Ammon's horn (tissue), 1 donor: ENCODE results near the gene SPHK2.
"Not testable (repeated sequence)": the region's sequence is repeated elsewhere in the genome, so short reads cannot be mapped to it uniquely, and the experiment has no call there.

Experiments
- DNase-seq: peaks from one replicate; pipeline ENCODE4 v3.0.0-alpha.2; 2016; ENCODE audit warnings: low spot score

SPHK2 gene

GRCh38 chr19:48660852-48661710, 41.8 kb downstream of the SPHK2 start:
- DNase-seq = peak; percentile 90

DNA sequence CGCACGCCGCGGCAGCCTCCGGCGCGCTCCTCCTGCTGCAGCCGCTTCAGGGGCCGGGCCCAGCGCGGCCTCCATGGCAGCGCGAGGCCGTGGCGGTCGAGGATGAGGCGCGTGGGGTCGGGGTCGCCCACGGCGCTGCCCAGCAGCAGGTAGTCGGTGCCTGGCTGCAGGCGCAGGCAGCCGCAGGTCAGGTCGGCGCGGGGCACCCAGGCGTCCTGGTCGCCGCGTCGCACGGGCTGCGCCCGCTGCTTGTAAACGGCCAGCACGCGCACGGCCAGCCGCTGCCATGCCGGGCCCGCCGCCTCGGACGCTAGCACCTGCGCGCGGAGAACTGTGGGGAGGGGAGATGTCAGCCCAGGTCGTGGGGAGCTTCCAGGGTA, 42.4 kb downstream of the SPHK2 start:
- no peak for DNase-seq

GRCh38 chr19:48663667-48664066, 44.4 kb downstream of the SPHK2 start:
- no peak for DNase-seq

- no peak for DNase-seq
These were observed 45.2 kb downstream of the SPHK2 start for GRCh38 chr19:48664476-48664875.

DNA sequence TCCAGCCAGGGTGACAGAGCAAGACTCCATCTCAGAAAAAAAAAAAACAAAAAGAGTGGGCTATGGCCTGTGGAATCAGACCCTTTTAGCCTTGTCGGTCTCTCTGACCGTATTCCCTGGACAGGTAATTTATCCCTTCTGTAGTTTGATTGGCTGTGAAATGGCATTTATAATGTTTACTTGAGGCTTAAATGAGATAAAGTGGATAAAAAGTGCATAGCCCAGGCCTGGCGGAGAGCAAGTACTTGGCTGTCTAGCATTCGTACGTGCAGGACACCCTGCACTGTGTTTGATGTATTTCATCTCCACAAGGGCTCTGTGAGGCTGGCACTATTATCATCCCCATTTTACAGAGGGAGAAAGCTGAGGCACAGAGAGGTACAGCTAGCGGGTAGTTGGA, 46.5 kb downstream of the SPHK2 start:
- no peak for DNase-seq

- no peak for DNase-seq
These were observed 49.0 kb downstream of the SPHK2 start for GRCh38 chr19:48668332-48668731.

DNA sequence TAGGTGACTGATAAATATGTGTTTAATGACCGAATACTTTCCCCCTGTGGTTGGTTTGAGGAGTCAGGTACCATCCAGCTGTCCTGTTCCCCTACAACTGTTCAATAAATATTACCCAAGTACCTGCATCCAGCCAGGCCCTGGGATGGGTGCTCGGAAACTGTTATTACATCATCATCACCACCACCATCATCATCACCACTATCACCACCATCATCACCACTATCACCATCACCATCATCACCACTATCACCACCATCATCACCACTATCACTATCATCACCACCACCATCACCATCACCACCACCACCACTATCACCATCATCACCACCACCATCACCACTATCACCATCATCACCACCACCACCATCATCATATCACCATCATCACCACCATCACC, 49.5 kb downstream of the SPHK2 start:
- DNase-seq = no peak

- DNase-seq = no peak
These were observed 50.8 kb downstream of the SPHK2 start for GRCh38 chr19:48669903-48670668.

DNA sequence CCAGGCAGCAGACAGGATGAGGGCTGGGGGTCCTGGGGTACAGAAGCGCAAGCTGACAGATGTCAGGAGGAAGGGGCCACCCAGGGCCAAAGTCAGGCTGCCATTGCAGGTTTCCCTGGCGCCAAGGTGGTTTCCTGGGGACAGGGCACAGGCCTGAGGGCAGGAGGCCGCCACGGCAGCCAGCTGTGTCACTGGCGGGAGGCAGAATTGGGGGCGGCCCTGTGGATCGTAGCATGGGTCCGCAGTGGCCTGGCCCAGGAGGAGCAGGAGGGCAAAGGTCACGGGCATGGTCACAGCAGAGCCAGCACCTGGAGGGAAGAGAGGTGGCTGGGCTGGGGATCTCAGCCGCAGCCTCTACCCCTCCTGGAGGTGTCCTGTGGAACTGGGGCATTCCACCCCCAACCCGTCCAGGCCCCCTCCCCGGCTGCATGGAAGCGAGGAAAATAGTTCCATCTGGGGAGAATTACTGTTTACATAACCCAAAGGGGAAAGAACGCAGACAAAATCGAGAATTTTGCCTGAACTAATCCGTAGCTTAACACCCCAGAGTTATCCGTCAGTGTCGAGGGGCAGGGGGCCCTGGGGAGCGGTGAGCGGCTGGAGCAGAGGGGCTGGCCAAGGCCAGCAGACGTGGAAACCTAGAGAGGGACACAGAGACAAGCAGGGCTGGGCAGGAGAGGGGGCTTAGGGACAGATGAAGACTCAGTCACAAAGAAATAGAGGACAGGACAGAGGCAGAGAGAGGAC, 51.6 kb downstream of the SPHK2 start:
- no peak for DNase-seq

- DNase-seq = no peak
These were observed 52.2 kb downstream of the SPHK2 start for GRCh38 chr19:48671446-48671995.

DNA sequence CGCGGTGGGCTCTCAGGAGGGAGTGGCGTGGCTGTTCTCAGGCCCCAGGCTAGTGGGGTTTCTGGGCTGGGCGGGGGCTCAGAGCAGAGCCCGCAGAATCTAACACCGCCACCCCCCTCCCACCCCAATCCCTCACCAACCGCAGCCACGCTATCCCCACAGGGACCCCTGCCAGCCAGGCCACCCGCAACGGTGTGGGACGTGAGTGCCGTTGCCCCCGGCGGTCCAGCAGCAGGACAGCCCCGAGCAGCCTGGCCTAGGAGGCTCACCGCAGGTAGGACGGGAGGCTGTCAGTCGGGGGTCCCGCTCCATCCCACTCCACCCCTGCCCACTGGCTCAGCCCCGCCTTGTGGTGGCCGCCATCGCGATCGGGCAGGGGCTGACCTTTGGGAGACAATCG, 53.7 kb downstream of the SPHK2 start, which contains the start of gene NTN5:
Gene NTN5 (minus strand): TSS at position 24 of the 400 bp plus-strand sequence. CDS start 2,031 bp downstream, outside the sequence.
- no peak for DNase-seq

DNA sequence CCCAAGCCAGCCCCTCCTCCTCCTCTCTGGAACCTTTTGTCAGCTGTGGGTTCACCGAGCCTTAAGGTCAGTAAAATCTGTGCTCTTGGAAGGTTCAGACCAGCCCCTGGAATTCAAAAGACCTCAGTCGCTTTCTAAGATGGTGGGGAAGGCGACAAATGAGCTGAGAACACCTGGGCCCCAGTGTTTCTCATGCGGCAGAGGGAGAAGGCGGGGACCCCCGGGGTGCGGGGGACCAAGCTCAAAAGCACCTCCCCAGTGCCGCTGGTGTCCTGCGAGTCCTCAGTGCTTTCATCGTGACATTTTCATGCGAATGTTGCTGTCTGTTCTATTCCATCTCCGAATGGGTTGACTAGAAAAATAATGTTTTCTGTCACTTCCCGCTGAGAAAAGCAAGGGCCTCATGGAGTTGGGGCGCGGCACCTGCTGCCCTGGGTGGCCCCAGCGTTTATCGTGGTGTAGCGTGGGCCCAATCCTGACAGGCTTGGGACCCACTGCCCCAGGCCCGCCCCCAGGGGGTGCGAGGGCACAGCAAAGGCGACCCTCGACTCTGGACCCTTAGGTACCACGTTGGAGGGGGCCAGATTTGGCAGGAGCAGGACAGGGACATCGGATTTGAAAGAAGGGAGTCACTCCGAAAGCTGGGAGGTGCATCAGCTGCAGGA, 54.3 kb downstream of the SPHK2 start:
- DNase-seq = no peak

GRCh38 chr19:48674216-48674809, 55.0 kb downstream of the SPHK2 start:
- DNase-seq = no peak

DNA sequence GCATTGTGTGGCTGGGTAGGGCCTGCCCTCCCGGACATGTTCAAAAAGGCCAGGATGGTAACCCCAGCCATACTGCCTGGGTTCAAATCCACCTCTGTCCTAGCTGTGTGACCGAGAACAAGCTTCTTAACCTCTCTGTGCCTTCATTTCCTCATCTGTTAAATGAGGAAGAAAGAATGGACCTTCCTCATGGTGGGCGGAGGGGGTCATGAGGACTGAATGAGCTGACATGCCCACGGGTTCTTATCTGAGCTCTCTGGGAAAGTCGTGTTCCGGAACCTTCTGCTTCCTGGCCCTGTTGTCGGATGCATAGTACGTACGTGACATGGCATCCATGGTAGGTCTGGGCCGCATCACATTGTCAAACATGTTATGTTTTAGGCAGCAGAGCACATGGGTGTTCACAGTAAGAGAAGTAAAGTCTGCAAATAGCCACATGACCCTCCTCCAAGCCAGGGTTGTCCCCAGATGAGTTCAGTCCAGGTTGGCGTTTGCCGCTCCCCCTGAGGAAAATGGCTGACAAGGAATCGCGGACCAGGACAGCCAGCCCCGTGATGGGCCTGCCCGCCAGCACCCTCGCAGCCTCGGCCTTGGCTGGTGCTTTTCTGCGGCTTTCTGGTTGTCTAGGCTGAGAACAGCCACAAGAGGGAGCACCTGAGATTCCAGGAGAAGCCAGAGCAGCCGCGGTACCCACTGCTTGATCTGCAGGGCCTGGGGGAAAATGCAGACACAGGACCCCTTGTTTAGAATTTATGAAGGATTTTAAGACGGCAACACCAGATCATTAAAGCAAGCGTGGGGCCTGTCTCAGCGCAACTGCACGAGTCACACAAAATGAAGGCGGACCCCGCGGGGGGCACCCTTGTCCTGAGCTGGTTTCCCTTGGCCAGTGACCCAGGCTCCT, 55.9 kb downstream of the SPHK2 start:
- DNase-seq = peak; percentile 94

DNA sequence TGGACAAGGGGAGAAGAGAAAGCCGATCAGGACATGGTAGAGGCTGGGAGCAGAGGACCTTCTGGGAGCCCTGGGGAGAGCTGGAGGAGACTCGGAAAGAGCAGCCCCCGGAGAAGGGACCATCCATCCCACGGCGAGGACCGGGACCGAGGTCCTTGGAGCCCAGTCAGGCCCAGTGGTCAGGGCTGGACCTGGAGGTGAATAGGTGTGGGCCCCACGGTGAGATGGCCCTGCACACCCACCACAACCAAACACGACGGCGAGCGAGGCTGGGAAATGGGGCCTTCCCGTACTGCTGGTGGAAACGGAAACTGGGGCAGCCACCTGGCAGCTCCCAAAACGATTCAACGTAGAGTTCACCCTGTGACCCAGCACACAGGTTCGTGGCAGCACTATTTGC, 57.2 kb downstream of the SPHK2 start:
- DNase-seq = no peak

- no peak for DNase-seq
These were observed 57.6 kb downstream of the SPHK2 start for GRCh38 chr19:48676887-48677286.

GRCh38 chr19:48678201-48678600, 58.9 kb downstream of the SPHK2 start:
- no peak for DNase-seq

DNA sequence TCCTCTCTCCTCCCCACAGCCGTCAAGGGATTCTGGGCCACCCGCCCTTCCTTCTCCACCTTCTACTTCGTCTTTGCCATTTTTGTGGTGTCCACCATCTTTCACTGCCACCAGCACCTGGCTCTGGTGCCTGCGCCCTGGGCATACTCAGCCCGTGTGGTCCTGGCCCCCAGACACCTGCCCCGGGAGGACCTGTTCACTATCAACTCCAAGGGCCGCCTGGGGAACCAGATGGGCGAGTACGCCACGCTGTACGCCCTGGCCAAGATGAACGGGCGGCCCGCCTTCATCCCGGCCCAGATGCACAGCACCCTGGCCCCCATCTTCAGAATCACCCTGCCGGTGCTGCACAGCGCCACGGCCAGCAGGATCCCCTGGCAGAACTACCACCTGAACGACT, 60.7 kb downstream of the SPHK2 start:
- not testable (repeated sequence) for DNase-seq
